Bronchial epithelial cell (primary cell): ENCODE results near the gene IL17RB. TPM values are rescaled to one million over a fixed set of nuclear protein-coding genes. Genes with fewer than 3 reads are reported as not detected.
A peak's percentile ranks its signal among the peaks of the same experiment; 100 is the strongest.

Experiments used
- DNase-seq: peaks from one replicate; pipeline ENCODE4 v3.0.0-alpha.2; 2010; ENCODE audit warnings: low read depth
- FAIRE-seq: peaks from 2 replicates; lab custom pipeline; 2011; peaks lifted over from hg19 to GRCh38; lab: Jason Lieb, UNC
- H3K27me3 ChIP-seq: 2 replicates; pipeline ENCODE4 v1.5.1; 2011; ENCODE audit warnings: low read length; ENCODE audit not compliant: control insufficient read depth, insufficient read depth
- H3K36me3 ChIP-seq: 2 replicates; pipeline ENCODE4 v1.5.1; 2011; ENCODE audit warnings: low read length; ENCODE audit not compliant: control insufficient read depth, insufficient read depth
- H3K4me3 ChIP-seq: 2 replicates; pipeline ENCODE4 v1.5.1; 2011; ENCODE audit warnings: mild to moderate bottlenecking, low read depth, low read length, control low read depth
- total RNA-seq: library from RNA; depleted of rRNA; stranded (reverse); fragments of >200 nt; gene quantifications from 2 replicates; pipeline ENCODE4 v1.2.1, GENCODE V29; 2014
- TF ChIP-seq, protein P1 (sequence below): IDR thresholded peaks from 2 replicates; pipeline ENCODE4 v1.5.1; 2011; ENCODE audit warnings: mild to moderate bottlenecking, moderate library complexity, low read length, control low read depth, inconsistent platforms; ENCODE audit not compliant: insufficient read depth, severe bottlenecking

Gene IL17RB
- total RNA-seq, 1 donor from 2014 or later = not detected

DNA sequence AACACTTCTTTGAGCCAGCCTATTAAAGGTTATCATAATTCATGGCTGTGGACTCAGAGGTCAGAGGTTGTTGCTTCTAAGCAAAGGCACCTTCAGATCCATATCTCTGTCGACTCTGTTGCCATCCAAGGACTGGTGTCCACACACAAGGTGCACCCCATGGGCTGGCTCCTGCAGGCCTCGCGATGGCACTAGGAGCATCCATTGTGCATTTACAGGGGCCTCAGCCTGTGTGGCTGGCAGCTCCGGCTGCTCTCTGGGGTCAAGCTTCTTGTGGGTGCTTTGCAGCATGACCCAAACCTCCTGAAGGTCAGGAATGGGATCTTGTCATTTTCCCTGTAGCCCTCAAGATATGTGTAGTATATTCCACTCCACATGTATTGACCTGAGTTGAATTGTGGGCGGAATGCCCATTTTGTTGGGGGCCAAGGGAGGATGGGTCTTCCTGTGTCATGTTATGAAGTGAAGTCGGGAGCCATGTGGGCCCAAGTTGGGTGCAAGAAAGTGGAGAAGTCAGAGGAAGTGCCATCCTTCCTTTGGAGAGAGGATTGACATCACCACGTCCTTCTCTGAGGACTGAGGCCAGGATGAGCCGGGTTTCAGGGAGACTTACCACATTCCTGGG, 44.0 kb upstream of the IL17RB start:
- H3K4me3 ChIP-seq = no peak overlapping the region
- DNase-seq (no peak), FAIRE-seq (no peak)
- TF ChIP-seq, protein P1, sequence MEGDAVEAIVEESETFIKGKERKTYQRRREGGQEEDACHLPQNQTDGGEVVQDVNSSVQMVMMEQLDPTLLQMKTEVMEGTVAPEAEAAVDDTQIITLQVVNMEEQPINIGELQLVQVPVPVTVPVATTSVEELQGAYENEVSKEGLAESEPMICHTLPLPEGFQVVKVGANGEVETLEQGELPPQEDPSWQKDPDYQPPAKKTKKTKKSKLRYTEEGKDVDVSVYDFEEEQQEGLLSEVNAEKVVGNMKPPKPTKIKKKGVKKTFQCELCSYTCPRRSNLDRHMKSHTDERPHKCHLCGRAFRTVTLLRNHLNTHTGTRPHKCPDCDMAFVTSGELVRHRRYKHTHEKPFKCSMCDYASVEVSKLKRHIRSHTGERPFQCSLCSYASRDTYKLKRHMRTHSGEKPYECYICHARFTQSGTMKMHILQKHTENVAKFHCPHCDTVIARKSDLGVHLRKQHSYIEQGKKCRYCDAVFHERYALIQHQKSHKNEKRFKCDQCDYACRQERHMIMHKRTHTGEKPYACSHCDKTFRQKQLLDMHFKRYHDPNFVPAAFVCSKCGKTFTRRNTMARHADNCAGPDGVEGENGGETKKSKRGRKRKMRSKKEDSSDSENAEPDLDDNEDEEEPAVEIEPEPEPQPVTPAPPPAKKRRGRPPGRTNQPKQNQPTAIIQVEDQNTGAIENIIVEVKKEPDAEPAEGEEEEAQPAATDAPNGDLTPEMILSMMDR = no peak
- H3K27me3 ChIP-seq = peaks cover 3% of the 10 kb centered on the region
- no peaks in the 10 kb centered on the region for H3K36me3 ChIP-seq

DNA sequence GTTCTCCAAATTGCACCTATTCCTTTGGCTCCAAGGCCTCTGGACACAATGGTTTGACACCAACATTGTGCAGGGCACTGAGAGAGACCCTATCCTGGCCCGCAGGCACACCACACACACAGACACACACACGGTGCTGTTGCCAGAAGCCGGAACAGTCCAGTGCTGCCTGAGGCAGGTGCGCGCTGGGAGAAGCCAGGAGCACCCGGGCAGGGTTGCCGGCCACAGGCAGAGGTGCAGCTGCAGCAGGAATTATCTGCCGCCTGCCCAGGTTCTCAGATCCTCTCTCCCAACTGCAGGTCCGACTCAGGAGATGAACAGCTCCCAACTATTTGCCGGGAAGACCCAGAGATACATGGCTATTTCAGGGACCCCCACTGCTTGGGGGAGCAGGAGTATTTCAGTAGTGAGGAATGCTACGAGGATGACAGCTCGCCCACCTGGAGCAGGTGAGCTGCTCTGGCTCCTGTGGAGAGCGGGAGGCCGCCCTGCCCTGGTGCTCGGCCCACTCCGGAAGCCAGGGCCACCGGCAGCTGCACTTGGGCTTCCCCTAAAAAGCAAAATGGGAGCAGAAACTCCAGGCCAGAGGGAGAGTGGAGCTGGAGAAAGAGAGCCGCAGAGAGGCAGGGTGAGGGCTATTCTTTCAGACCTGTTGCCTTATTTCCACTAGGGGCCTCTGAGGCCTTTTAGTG, 43.1 kb upstream of the IL17RB start:
- FAIRE-seq (no peak), DNase-seq (no peak)
- TF ChIP-seq, protein P1 = no peak
- Histone ChIP-seq H3K4me3 (no peak overlapping the region), H3K27me3 (peaks cover 5% of the 10 kb centered on the region), H3K36me3 (no peaks in the 10 kb centered on the region)

DNA sequence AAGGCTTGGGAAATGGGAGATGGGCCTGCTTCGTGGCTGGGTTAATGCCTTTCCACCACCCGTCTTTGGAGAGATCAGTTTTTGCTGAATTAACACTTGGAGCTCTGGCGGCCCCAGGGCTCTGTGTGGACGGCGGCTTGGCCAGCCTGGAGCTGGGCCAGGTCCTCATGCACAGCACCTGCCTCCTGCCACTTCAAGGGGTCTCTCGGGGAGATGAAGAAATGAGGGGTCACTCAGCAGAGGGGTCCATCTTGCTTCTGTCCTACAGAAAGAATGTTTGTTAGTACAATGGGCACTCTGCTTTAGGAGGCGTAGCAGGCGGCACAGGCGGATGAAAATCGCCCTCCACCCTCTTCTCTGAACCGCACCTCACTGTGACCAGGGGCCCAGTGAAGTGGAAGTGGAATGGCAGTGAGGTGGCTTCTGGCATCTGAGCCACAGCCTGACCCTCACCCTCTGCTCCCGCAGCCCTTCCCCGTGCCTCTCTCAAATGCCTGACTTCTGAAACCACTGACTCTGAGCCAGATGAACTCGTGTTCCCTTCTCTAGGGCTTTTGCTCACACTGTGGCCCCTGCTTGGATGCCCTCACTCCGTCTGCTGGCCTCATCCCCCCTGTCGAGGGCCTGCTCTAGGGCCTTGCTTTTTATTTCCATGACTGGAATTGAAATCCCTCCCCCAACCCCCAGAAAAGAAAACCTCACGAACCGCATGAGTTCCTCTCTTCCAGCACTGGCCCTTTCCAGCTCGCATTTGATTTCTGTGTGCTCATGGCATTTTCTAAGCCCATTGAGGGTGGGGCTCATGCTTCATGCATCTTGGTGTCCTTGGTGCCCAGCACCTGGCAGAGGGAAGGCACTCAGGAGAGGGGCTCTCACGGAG, 42.3 kb upstream of the IL17RB start:
- Histone ChIP-seq H3K4me3 (no peak overlapping the region), H3K36me3 (no peaks in the 10 kb centered on the region), H3K27me3 (peaks cover 3% of the 10 kb centered on the region)
- FAIRE-seq (peak; percentile 7), DNase-seq (no peak)
- TF ChIP-seq, protein P1 = no peak

DNA sequence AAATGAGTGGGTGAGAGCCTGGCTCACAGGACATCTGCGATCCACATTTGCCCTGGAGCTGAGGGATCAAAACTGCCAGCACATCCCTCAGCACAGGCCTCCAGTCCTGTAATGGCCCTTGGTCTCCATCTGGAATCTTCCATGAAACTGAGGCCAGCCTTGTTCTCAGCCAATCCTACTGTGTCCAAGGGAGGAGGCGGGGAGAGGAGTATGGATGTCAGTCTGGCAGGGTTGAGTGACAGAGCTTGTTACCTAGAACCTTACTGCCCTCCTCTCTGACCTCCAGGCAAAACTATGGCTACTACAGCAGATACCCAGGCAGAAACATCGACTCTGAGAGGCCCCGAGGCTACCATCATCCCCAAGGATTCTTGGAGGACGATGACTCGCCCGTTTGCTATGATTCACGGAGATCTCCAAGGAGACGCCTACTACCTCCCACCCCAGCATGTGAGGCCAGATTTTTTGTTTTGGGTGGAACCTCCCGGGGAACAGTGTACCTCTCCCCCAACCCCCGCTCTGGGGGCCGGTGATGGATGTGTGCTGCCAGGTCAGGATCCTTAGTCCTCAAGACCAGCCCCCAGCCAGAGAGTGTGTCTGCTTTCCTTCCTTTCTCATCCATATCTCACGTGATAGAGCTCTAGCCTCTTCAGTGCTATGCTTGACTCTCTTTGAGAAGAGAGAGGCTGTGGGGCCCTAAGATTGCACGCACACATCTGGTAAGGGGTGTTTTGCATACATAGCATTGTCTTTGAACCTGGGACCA, 41.5 kb upstream of the IL17RB start:
- DNase-seq = peak; percentile 66
- Histone ChIP-seq H3K36me3 (no peaks in the 10 kb centered on the region), H3K27me3 (peaks cover 3% of the 10 kb centered on the region), H3K4me3 (no peak overlapping the region)
- FAIRE-seq = no peak
- TF ChIP-seq, protein P1 = no peak

DNA sequence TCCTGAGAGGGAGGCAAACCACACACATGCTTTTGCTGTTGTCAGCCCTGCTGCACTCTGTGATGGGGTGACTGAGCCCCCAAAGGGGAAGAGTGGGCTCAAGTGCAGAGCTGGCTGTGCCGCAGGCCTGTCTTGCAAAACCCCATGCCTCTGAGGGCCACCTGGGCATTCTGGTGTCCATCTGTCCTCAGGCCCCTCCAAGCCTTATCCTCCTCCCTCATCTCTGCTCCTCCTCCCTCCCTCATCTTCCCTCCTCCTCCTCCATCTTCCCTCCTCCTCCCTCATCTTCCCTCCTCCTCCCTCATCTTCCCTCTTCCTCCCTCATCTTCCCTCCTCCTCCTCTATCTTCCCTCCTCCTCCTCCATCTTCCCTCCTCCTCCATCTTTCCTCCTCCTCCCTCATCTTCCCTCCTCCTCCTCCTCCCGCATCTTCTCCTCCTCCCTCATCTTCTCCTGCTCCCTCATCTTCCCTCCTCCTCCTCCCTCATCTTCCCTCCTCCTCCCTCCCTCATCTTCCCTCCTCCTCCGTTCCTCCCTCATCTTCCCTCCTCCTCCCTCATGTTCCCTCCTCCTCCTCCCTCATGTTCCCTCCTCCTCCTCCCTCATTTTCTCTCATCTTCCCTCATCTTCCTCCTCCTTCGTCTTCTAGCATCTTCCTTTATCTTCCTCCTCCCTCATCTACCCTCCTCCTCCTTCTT, 40.8 kb upstream of the IL17RB start:
- no peak for FAIRE-seq

More for the DNA sequence above, 40.8 kb upstream of the IL17RB start:
- DNase-seq = no peak
- Histone ChIP-seq H3K4me3 (no peak overlapping the region), H3K27me3 (peaks cover 3% of the 10 kb centered on the region), H3K36me3 (no peaks in the 10 kb centered on the region)
- TF ChIP-seq, protein P1 = no peak
